ENCODE measurements around the gene KCTD1.

The KCTD1 gene

DNA sequence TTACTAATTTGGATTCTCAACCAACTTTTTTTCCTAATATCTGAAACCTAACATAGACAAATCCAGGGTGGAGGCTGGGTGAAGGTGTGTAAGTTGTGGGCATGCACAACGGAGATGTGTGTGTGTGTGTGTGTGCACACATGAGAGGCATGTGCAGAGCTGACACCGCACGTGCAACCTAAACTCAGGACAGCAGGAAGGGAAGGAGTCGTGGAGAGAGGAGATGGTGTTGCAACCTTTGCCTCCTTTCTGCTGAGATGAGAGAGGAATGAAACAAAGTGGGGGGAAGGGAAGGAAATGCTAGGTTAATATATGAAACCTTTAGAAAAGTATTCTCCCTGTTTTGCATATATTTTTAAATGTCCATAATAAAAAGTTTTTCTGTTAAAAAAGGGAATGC lies 64.7 kb downstream of the KCTD1 start:
- Histone ChIP-seq H3K36me3 (ENCODE audit: control insufficient read depth, insufficient read depth, low read length) (no peaks in the 10 kb centered on the region), H3K9me3 (ENCODE audit: control insufficient read depth, low read length) (no peaks in the 10 kb centered on the region), H3K27me3 (ENCODE audit: control insufficient read depth, insufficient read depth, low read length) (no peaks in the 10 kb centered on the region), H3K4me3 (ENCODE audit: low read length) (no peak overlapping the region), H3K4me1 (ENCODE audit: control insufficient read depth, insufficient read depth, low read length) (peaks cover 36% of the 10 kb centered on the region), H3K9ac (ENCODE audit: low read length) (no peak overlapping the region)

DNA sequence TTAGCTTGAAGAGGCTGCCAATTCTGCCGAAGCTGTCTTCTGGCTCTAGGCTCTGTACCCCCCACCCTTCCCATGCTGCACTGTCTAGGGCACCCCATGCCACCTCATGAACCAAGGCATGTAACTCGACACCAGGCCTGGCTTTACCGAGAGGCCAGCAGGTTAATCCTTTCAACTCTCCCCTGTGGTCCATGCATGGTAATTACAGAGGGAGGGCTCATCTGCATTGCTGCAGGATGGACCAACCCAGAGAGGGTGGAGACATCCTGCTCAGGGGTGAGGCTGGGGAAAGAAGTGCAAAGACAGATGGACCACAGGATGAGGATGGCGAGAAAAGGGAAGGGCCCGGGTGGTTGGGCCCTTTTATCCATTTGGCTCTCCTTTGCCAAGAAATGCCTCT lies 65.8 kb downstream of the KCTD1 start:
- Histone ChIP-seq H3K36me3 (ENCODE audit: control insufficient read depth, insufficient read depth, low read length) (no peaks in the 10 kb centered on the region), H3K27me3 (ENCODE audit: control insufficient read depth, insufficient read depth, low read length) (no peaks in the 10 kb centered on the region), H3K4me1 (ENCODE audit: control insufficient read depth, insufficient read depth, low read length) (peaks cover 29% of the 10 kb centered on the region), H3K9ac (ENCODE audit: low read length) (no peak overlapping the region), H3K9me3 (ENCODE audit: control insufficient read depth, low read length) (no peaks in the 10 kb centered on the region), H3K4me3 (ENCODE audit: low read length) (no peak overlapping the region)

GRCh38 chr18:26480897-26481795 lies 67.2 kb downstream of the KCTD1 start:
- Histone ChIP-seq H3K27me3 (ENCODE audit: control insufficient read depth, insufficient read depth, low read length) (no peaks in the 10 kb centered on the region), H3K4me3 (ENCODE audit: low read length) (no peak overlapping the region), H3K4me1 (ENCODE audit: control insufficient read depth, insufficient read depth, low read length) (peaks cover 23% of the 10 kb centered on the region), H3K36me3 (ENCODE audit: control insufficient read depth, insufficient read depth, low read length) (no peaks in the 10 kb centered on the region), H3K9ac (ENCODE audit: low read length) (peak overlapping the region; percentile 45), H3K9me3 (ENCODE audit: control insufficient read depth, low read length) (no peaks in the 10 kb centered on the region)

DNA sequence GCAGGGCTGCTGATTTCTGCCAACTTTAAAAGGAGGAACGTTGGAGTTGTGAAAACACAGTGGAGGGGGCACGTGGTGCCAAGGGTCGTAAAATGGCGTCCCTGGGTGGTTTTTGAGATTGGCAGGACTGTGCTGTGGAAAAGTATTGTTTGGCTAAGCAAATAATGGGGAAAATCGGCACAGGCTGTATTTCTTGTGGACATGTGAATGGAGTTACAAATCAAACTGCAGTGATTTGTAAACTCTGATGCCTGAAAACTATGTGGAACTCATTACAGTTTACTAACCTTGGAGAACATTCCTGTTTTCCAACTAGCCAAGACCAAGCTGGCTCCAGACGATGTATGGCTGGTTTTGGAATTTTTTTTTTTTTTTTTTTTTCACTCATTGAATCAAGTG lies 68.7 kb downstream of the KCTD1 start:
- Histone ChIP-seq H3K9ac (ENCODE audit: low read length) (no peak overlapping the region), H3K9me3 (ENCODE audit: control insufficient read depth, low read length) (no peaks in the 10 kb centered on the region), H3K4me3 (ENCODE audit: low read length) (no peak overlapping the region), H3K36me3 (ENCODE audit: control insufficient read depth, insufficient read depth, low read length) (no peaks in the 10 kb centered on the region), H3K4me1 (ENCODE audit: control insufficient read depth, insufficient read depth, low read length) (peaks cover 23% of the 10 kb centered on the region), H3K27me3 (ENCODE audit: control insufficient read depth, insufficient read depth, low read length) (no peaks in the 10 kb centered on the region)

DNA sequence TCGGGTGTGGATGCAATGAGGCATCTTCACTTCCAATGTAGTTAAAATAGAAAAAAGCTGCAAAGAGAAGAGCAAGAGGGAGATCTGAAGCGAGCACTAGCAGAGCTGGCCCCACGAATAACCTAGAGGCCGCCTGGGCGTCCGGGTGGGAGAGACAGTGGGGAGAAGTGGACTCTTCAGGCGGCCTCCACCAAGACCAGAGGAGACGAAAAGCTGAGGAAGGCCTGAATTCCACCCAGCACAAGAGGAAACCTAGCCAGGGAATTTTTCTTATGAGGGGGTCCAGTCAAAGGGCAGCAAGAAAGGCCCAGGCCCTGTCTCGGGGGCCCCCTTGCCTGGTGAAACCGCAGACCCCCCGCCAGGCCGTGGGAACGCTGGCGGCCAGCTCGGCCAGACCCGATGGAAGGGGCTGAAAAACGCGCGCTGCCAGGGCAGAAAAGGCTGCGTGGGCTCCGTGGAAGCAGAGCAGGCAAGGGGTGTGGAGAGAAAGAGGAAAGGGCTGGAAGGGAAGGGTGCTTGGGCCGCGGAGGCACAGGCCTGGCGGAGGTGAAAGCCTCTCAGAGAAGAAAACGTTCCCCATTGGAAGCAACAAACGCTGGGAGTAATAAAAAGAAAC lies 69.2 kb downstream of the KCTD1 start:
- H3K9me3 ChIP-seq (ENCODE audit: control insufficient read depth, low read length) = no peaks in the 10 kb centered on the region
- no peak overlapping the region for H3K4me3 ChIP-seq (ENCODE audit: low read length)
- peaks cover 23% of the 10 kb centered on the region for H3K4me1 ChIP-seq (ENCODE audit: control insufficient read depth, insufficient read depth, low read length)
- no peaks in the 10 kb centered on the region for H3K27me3 ChIP-seq (ENCODE audit: control insufficient read depth, insufficient read depth, low read length)
- no peak overlapping the region for H3K9ac ChIP-seq (ENCODE audit: low read length)
- H3K36me3 ChIP-seq (ENCODE audit: control insufficient read depth, insufficient read depth, low read length) = no peaks in the 10 kb centered on the region

- Histone ChIP-seq H3K4me1 (ENCODE audit: control insufficient read depth, insufficient read depth, low read length) (peaks cover 23% of the 10 kb centered on the region), H3K9ac (ENCODE audit: low read length) (no peak overlapping the region), H3K27me3 (ENCODE audit: control insufficient read depth, insufficient read depth, low read length) (no peaks in the 10 kb centered on the region), H3K4me3 (ENCODE audit: low read length) (no peak overlapping the region), H3K9me3 (ENCODE audit: control insufficient read depth, low read length) (no peaks in the 10 kb centered on the region), H3K36me3 (ENCODE audit: control insufficient read depth, insufficient read depth, low read length) (no peaks in the 10 kb centered on the region)
These were observed 70.4 kb downstream of the KCTD1 start for GRCh38 chr18:26477828-26478466.

- H3K4me3 ChIP-seq (ENCODE audit: low read length) = no peak overlapping the region
- no peak overlapping the region for H3K9ac ChIP-seq (ENCODE audit: low read length)
- H3K4me1 ChIP-seq (ENCODE audit: control insufficient read depth, insufficient read depth, low read length) = peaks cover 13% of the 10 kb centered on the region
- H3K27me3 ChIP-seq (ENCODE audit: control insufficient read depth, insufficient read depth, low read length) = no peaks in the 10 kb centered on the region
- no peaks in the 10 kb centered on the region for H3K9me3 ChIP-seq (ENCODE audit: control insufficient read depth, low read length)
- H3K36me3 ChIP-seq (ENCODE audit: control insufficient read depth, insufficient read depth, low read length) = no peaks in the 10 kb centered on the region
These were observed 71.7 kb downstream of the KCTD1 start for GRCh38 chr18:26476697-26477096.

GRCh38 chr18:26474542-26474941 lies 73.8 kb downstream of the KCTD1 start:
- Histone ChIP-seq H3K9me3 (ENCODE audit: control insufficient read depth, low read length) (no peaks in the 10 kb centered on the region), H3K4me3 (ENCODE audit: low read length) (no peak overlapping the region), H3K27me3 (ENCODE audit: control insufficient read depth, insufficient read depth, low read length) (no peaks in the 10 kb centered on the region), H3K36me3 (ENCODE audit: control insufficient read depth, insufficient read depth, low read length) (no peaks in the 10 kb centered on the region), H3K9ac (ENCODE audit: low read length) (no peak overlapping the region), H3K4me1 (ENCODE audit: control insufficient read depth, insufficient read depth, low read length) (no peaks in the 10 kb centered on the region)

DNA sequence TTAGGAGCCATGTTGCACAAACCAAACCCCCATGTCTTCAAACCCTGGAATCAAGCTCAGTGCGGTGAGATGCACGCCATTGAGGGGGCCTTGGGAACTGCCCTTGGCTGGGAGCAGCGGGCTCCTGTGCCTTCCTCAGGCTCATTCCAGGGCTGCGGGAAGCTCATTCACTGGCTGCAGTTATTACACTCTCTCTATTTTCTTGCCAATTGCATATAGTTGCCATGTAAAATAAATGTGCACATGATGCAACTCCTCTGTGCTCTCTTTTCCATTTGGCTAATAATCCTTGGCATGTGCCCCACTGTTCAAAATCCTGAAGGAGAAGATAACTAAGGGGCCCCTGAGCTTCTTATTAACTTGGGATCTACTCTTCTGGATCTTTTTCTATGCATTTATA lies 74.7 kb downstream of the KCTD1 start:
- Histone ChIP-seq H3K27me3 (ENCODE audit: control insufficient read depth, insufficient read depth, low read length) (no peaks in the 10 kb centered on the region), H3K9ac (ENCODE audit: low read length) (no peak overlapping the region), H3K4me1 (ENCODE audit: control insufficient read depth, insufficient read depth, low read length) (peaks cover 5% of the 10 kb centered on the region), H3K9me3 (ENCODE audit: control insufficient read depth, low read length) (no peaks in the 10 kb centered on the region), H3K36me3 (ENCODE audit: control insufficient read depth, insufficient read depth, low read length) (no peaks in the 10 kb centered on the region), H3K4me3 (ENCODE audit: low read length) (no peak overlapping the region)

DNA sequence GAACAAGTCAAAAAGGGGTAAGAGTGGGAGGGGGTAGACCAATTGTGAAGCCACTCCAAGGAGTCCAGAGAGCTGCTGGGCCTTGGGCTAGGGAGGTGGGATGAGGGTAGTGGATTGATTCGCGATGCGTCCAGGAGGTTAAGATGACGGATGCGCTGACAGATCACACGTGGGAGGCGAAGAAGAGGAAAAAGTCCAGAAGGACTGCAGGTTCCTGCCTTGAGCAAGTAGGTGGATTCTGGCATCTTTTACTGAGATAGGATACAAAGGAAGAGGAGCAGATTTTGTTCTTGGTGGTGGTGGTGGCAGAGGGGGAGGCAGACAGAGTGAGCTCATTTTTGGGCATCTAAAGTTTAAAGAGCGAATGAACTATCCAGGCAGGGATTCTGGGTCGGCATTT lies 76.5 kb downstream of the KCTD1 start:
- peaks cover 5% of the 10 kb centered on the region for H3K4me1 ChIP-seq (ENCODE audit: control insufficient read depth, insufficient read depth, low read length)
- no peak overlapping the region for H3K9ac ChIP-seq (ENCODE audit: low read length)
- no peaks in the 10 kb centered on the region for H3K27me3 ChIP-seq (ENCODE audit: control insufficient read depth, insufficient read depth, low read length)
- no peaks in the 10 kb centered on the region for H3K9me3 ChIP-seq (ENCODE audit: control insufficient read depth, low read length)
- H3K4me3 ChIP-seq (ENCODE audit: low read length) = no peak overlapping the region
- H3K36me3 ChIP-seq (ENCODE audit: control insufficient read depth, insufficient read depth, low read length) = no peaks in the 10 kb centered on the region

DNA sequence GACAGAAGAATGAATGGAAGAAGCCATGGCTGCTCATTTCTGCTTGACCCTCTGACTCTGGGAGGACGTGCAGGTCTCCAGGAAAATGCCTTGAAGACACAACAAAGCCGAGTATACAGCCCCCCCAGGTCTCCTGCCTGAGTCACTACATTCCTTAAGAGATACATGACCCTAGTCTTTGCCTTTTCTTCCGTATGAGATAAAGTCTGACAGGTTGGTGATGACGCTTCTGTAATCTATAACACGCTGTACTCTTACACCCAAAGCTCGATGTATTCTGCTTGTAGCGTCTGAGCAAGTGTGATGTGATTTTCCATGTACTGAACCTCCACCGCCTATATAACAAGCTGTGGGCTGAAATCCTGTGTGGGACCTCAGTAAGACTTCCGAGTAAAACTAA lies 77.3 kb downstream of the KCTD1 start:
- peaks cover 5% of the 10 kb centered on the region for H3K4me1 ChIP-seq (ENCODE audit: control insufficient read depth, insufficient read depth, low read length)
- H3K9ac ChIP-seq (ENCODE audit: low read length) = no peak overlapping the region
- no peaks in the 10 kb centered on the region for H3K9me3 ChIP-seq (ENCODE audit: control insufficient read depth, low read length)
- H3K36me3 ChIP-seq (ENCODE audit: control insufficient read depth, insufficient read depth, low read length) = no peaks in the 10 kb centered on the region
- no peak overlapping the region for H3K4me3 ChIP-seq (ENCODE audit: low read length)
- H3K27me3 ChIP-seq (ENCODE audit: control insufficient read depth, insufficient read depth, low read length) = no peaks in the 10 kb centered on the region

DNA sequence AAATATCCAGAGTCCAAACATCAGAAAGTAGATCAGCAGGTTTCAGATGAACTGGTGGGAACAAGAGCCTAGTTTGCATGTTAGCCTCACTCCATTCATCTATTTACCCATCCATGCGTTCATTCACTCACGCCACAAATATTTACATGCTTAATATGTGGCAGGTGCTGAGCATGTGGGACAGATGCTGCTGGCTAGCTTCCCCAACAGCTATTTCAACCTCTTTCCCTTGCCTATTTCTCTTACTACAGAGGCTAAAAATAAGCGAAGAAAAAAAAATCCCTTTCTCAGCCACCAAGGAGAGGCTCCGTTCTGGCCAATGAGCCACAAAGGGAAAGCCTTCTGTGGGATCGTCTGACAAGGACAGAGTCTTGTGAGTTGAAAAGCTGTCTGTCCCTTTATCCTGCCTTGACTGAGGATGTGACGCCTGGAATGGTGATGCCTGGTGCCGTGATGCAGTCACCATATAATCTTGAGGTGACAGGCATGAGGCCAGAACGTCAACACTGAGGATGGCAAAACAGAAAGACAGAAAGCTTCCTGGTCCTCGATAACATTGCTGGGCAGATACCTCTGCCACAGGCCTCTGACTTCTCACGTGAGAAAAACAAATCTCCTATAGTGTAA lies 78.2 kb downstream of the KCTD1 start:
- Histone ChIP-seq H3K9ac (ENCODE audit: low read length) (no peak overlapping the region), H3K27me3 (ENCODE audit: control insufficient read depth, insufficient read depth, low read length) (no peaks in the 10 kb centered on the region), H3K4me1 (ENCODE audit: control insufficient read depth, insufficient read depth, low read length) (peaks cover 5% of the 10 kb centered on the region), H3K4me3 (ENCODE audit: low read length) (no peak overlapping the region), H3K9me3 (ENCODE audit: control insufficient read depth, low read length) (no peaks in the 10 kb centered on the region), H3K36me3 (ENCODE audit: control insufficient read depth, insufficient read depth, low read length) (no peaks in the 10 kb centered on the region)

Data from mucosa of stomach (tissue), 1 donor.